Effector memory CD4-positive, alpha-beta T cell (primary cell): Measurements from ENCODE around the gene FGF8.
A peak's percentile ranks its signal among the peaks of the same experiment; 100 is the strongest.

Experiments used
- DNase-seq, 3 donors: peaks; one replicate each; pipeline ENCODE4 v3.0.0-alpha.2; 2020
- H3K27ac ChIP-seq: 2 replicates; pipeline ENCODE4 v1.7.0; 2013; ENCODE audit warnings: mild to moderate bottlenecking, low read length, moderate library complexity; ENCODE audit not compliant: insufficient read depth, poor library complexity, severe bottlenecking
- H3K27me3 ChIP-seq: replicated peaks from 2 replicates; pipeline ENCODE4 v1.7.0; 2013; ENCODE audit warnings: mild to moderate bottlenecking, low read length; ENCODE audit not compliant: insufficient read depth, control insufficient read depth, poor library complexity, severe bottlenecking
- H3K36me3 ChIP-seq: 2 replicates; pipeline ENCODE4 v1.7.0; 2013; ENCODE audit warnings: mild to moderate bottlenecking, low read length, moderate library complexity; ENCODE audit not compliant: control insufficient read depth, insufficient read depth
- H3K4me1 ChIP-seq: 2 replicates; pipeline ENCODE4 v1.7.0; 2013; ENCODE audit warnings: low read length, mild to moderate bottlenecking; ENCODE audit not compliant: control insufficient read depth, insufficient read depth, poor library complexity, severe bottlenecking
- H3K4me3 ChIP-seq: 2 replicates; pipeline ENCODE4 v1.7.0; 2013; ENCODE audit warnings: low read length, low read depth, mild to moderate bottlenecking; ENCODE audit not compliant: insufficient read depth, poor library complexity, severe bottlenecking
- H3K9me3 ChIP-seq: 2 replicates; pipeline ENCODE4 v1.7.0; 2013; ENCODE audit warnings: mild to moderate bottlenecking, low read length, moderate library complexity; ENCODE audit not compliant: control insufficient read depth
- total RNA-seq, 3 donors: gene quantifications; one replicate each; lab custom pipeline; 2026; lab: John Stamatoyannopoulos, UW

FGF8 gene, protein sequence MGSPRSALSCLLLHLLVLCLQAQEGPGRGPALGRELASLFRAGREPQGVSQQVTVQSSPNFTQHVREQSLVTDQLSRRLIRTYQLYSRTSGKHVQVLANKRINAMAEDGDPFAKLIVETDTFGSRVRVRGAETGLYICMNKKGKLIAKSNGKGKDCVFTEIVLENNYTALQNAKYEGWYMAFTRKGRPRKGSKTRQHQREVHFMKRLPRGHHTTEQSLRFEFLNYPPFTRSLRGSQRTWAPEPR
- total RNA-seq, result 0 to 0.17 (median 0) reads per million in 3 donors

DNA sequence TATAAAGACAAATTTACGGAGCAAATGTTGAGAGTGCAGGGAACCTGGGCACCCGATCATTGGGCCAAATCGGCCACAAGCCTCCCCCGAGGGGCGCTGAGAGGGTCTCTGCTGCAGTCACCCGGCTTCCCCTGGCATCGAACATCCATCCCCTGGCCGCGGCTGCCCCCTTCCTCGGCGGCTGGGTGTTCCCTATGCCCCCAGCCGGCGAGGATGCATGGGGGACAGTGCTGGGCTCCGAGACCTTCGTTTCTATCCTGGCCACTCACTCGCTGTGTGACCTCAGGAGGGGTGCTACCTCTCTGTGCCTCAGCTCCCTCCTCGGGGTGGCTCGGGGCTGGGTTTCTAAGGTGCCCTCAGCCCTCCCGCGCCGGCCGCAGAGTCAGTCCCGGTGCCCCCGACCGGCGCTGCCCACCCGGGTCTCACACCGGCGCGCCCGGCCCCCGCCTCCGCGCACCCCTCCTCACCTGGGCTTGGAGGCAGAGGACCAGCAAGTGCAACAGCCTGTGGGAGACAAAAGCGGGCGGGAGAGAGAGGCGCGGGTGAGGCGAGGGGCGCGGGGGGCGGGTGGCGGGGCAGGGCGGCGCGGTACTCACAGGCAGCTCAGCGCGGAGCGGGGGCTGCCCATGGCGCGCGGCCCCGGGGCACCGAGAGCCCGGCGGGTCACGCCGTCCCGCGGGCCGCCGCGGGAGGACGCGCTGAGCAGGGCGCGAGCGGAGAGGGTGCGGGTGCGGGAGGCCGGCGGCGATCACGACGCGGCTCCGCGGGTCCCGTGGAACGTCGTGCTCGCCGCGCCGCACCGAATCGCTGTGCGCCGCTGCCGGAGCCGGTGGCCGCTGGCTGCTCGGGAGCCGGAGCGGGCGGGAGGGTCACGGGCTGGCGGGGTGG lies at the start of gene FGF8:
Gene FGF8, minus strand, starts transcription at position 842 of the 888 bp plus-strand sequence. Its CDS starts 214 bp downstream, at position 628.
- Histone ChIP-seq H3K4me3 (no peak within 1 kb of the TSS), H3K27ac (no peak within 1 kb of the TSS), H3K9me3 (no peaks in the 10 kb centered on the region), H3K36me3 (no peaks in the 10 kb centered on the region), H3K27me3 (peaks cover 55% of the 10 kb centered on the region), H3K4me1 (peaks cover 29% of the 10 kb centered on the region)
- no peak for DNase-seq

- no peaks in the 10 kb centered on the region for H3K36me3 ChIP-seq
- H3K27me3 ChIP-seq, result no peaks in the 10 kb centered on the region
- peaks cover 8% of the 10 kb centered on the region for H3K4me1 ChIP-seq
- H3K4me3 ChIP-seq, result no peak overlapping the region
- H3K27ac ChIP-seq, result no peak overlapping the region
- no peaks in the 10 kb centered on the region for H3K9me3 ChIP-seq
- DNase-seq, result no peak
These were observed 48.8 kb upstream of the FGF8 start for GRCh38 chr10:101824736-101825135.

DNA sequence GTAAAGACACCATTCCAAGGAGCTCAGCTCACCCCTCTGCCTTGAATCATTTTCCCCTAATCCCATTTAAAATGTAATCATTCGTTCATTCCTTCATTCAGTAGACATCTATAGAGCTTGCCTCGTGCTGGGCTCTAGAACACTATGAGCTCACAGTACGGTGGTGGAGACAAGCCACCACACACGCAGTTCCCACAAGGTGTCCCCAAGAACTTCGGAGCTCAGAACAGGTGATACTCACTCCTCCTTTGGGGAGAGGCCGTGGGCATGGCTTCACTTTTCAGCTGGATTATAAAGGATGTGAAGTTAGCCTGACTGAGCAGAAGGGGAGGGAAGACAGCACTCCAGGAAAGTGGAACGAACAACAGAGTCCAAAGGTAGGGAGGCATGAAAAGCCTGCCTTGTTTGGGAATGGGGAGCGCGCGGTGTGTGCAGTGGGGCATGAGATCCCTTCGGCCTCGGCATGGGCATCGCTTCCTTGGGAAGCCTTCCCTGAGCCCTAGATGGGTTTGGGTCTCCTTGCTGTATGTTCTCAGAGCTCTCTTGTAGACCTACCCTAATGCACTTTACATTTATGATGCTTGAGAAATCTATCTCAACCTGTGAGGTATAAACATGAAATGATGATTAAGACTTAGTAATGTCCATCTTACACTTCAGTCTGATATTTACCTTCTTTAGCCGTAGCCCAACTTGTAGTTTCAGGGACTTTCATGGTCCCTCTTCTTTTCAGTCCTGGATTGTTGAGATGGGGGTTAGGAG lies 43.1 kb upstream of the FGF8 start:
- Histone ChIP-seq H3K4me3 (peak overlapping the region; percentile 34), H3K4me1 (peaks cover 27% of the 10 kb centered on the region), H3K9me3 (no peaks in the 10 kb centered on the region), H3K27ac (peak overlapping the region; percentile 88), H3K36me3 (peaks cover 9% of the 10 kb centered on the region), H3K27me3 (no peaks in the 10 kb centered on the region)
- DNase-seq, result peak in 2 of 3 donors; percentile 12 to 34

- Histone ChIP-seq H3K4me1 (peaks cover 30% of the 10 kb centered on the region), H3K27me3 (no peaks in the 10 kb centered on the region), H3K4me3 (peak within 1 kb of the TSS; percentile 98), H3K9me3 (no peaks in the 10 kb centered on the region), H3K36me3 (peaks cover 12% of the 10 kb centered on the region), H3K27ac (peak within 1 kb of the TSS; percentile 88)
- peak; percentile 97 to 99 (median 99) for DNase-seq
These were observed 42.4 kb upstream of the FGF8 start, which contains the start of gene OGA for GRCh38 chr10:101818119-101818871. Gene OGA (minus strand): TSS chr10:101818444. CDS start chr10:101818022, 422 bp downstream.

GRCh38 chr10:101817337-101818118 lies 41.6 kb upstream of the FGF8 start:
- H3K27ac ChIP-seq, result peak overlapping the region; percentile 88
- DNase-seq, result peak; percentile 11 to 29 (median 20)
- peaks cover 19% of the 10 kb centered on the region for H3K36me3 ChIP-seq
- H3K9me3 ChIP-seq, result no peaks in the 10 kb centered on the region
- no peaks in the 10 kb centered on the region for H3K27me3 ChIP-seq
- H3K4me3 ChIP-seq, result peak overlapping the region; percentile 98
- peaks cover 30% of the 10 kb centered on the region for H3K4me1 ChIP-seq

DNA sequence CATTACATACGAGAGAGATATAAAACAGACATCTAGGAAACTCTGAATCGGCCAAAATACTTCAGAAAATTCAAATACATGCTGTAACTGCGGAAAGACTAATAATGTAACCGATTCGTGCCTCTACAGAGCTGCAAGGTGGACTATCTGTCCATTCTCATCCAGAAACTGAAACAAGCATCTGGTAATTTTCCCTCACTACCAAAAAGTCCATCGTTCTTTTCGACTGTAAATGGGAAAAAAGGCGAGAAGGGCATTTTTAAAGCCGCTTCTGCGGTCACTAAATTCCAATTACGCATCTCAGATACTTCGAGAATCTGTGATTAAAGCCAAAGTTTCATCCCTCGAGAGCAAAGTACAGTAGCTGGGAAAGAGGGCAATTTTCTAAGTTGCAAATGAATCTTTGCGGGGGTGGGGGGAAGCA lies 41.0 kb upstream of the FGF8 start:
- Histone ChIP-seq H3K4me1 (peaks cover 30% of the 10 kb centered on the region), H3K9me3 (no peaks in the 10 kb centered on the region), H3K27me3 (no peaks in the 10 kb centered on the region), H3K4me3 (peak overlapping the region; percentile 98), H3K27ac (peak overlapping the region; percentile 88), H3K36me3 (peaks cover 25% of the 10 kb centered on the region)
- no peak for DNase-seq

- no peak for DNase-seq
- H3K4me3 ChIP-seq, result peak overlapping the region; percentile 98
- H3K36me3 ChIP-seq, result peaks cover 31% of the 10 kb centered on the region
- peak overlapping the region; percentile 88 for H3K27ac ChIP-seq
- H3K4me1 ChIP-seq, result peaks cover 30% of the 10 kb centered on the region
- no peaks in the 10 kb centered on the region for H3K9me3 ChIP-seq
- H3K27me3 ChIP-seq, result no peaks in the 10 kb centered on the region
These were observed 40.5 kb upstream of the FGF8 start for GRCh38 chr10:101816376-101816775.

DNA sequence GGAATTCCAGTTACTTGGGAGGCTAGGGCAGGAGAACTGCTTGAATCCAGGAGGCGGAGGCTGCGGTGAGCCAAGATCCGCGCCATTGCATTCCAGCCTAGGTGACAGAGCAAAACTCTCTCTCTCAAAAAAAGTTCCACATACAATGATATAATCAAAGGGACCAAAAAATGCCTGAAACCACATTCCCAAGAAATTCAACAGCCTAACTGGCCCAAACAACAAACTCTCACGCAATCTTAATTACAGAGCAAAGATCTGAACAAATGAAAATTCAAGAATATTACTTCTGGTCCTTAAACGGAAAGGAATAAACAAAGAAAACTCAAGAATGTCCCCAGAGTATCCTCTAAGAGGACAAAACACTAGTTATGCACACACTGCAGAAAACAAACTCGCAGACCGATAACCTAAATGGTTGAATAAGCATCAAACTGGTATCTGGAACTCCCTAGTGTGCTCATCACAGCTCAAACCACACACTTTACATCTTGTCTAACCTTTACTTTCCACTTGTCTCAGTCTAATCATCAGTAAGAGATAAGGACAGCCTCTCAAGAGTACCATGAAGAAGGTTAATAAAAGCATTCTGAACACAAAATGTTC lies 38.7 kb upstream of the FGF8 start:
- Histone ChIP-seq H3K36me3 (peaks cover 47% of the 10 kb centered on the region), H3K27me3 (no peaks in the 10 kb centered on the region), H3K4me3 (peak overlapping the region; percentile 98), H3K4me1 (peaks cover 25% of the 10 kb centered on the region), H3K27ac (peak overlapping the region; percentile 11), H3K9me3 (no peaks in the 10 kb centered on the region)
- DNase-seq, result no peak
